K562 (cell line): ENCODE measurements around the gene SND1. TPM values are rescaled to one million over a fixed set of nuclear protein-coding genes. Genes with fewer than 3 reads are reported as not detected.

ENCODE experiments used
- ATAC-seq: fragments of 200-7000 bp; cut with Tn5 transposase; 3 replicates; pipeline ENCODE4 v1.9.1; 2020; ENCODE audit warnings: moderate library complexity
- BruUV-seq: library from RNA; stranded (reverse); fragments of 400-500 nt; replicated peaks from 2 replicates; lab custom pipeline; 2021; lab: Mats Ljungman, UMichigan
- CTCF ChIA-PET: fragments of 300-600 bp; formaldehyde crosslinking; extraction: SDS; loops from one replicate; lab custom pipeline; 2021; ENCODE audit warnings: low intra/inter-chr PET ratio; lab: Yijun Ruan, JAX
- POLR2A ChIA-PET: fragments of 300-600, 350-650 bp; sonication (Branson Sonifier 250); formaldehyde crosslinking; extraction: SDS; loops from one replicate; lab custom pipeline; 2021; ENCODE audit warnings: antibody characterized with exemption, inconsistent platforms; lab: Yijun Ruan, JAX
- DNase-seq, 4 experiments: peaks; one replicate each; pipeline versions ENCODE4 v3.0.0 to v3.0.0-alpha.2; 2011 to 2018; ENCODE audit warnings: low spot score in 3 of 4, mixed read lengths in 3 of 4; ENCODE audit errors: extremely low read depth in 1 of 4
- FAIRE-seq: peaks from 2 replicates; lab custom pipeline; 2011; peaks lifted over from hg19 to GRCh38; lab: Jason Lieb, UNC
- H2AFZ ChIP-seq: 2 replicates; pipeline ENCODE4 v1.6.0; 2011; ENCODE audit warnings: low read depth, low read length, control low read depth, inconsistent platforms
- H3K27ac ChIP-seq: fragments of 200-600 bp; 3 replicates; pipeline ENCODE4 v1.8.0; 2011; ENCODE audit warnings: low read depth, mild to moderate bottlenecking, control low read depth, inconsistent platforms, low read length, moderate library complexity, mixed read lengths; ENCODE audit errors: extremely low read depth
- H3K27me3 ChIP-seq, 2 experiments: fragments of 300-600 bp in 1 of 2; 2 replicates in 1 of 2; 3 replicates in 1 of 2; pipeline versions ENCODE4 v1.6.0 to v1.8.0; 2011; ENCODE audit warnings: inconsistent platforms in 2 of 2, low read length in 2 of 2, mild to moderate bottlenecking in 1 of 2, mixed read lengths in 1 of 2, moderate library complexity in 1 of 2; ENCODE audit not compliant: control insufficient read depth in 2 of 2, insufficient read depth in 2 of 2
- H3K36me3 ChIP-seq: fragments of 300-600 bp; 3 replicates; pipeline ENCODE4 v1.8.0; 2011; ENCODE audit warnings: mild to moderate bottlenecking, low read length, inconsistent platforms; ENCODE audit not compliant: control insufficient read depth, insufficient read depth
- H3K4me1 ChIP-seq, 2 experiments: fragments of 200-600 bp in 1 of 2; replicated peaks in 1 of 2; 2 replicates in 1 of 2; 3 replicates in 1 of 2; pipeline versions ENCODE4 v1.5.1 to v1.8.0; 2011; ENCODE audit warnings: inconsistent platforms in 2 of 2, low read length in 2 of 2, mild to moderate bottlenecking in 1 of 2, mixed read lengths in 1 of 2, moderate library complexity in 1 of 2; ENCODE audit not compliant: control insufficient read depth in 2 of 2, insufficient read depth in 2 of 2
- H3K4me2 ChIP-seq: 2 replicates; pipeline ENCODE4 v1.6.1; 2011; ENCODE audit warnings: low read length, control low read depth, inconsistent platforms, mixed read lengths; ENCODE audit not compliant: insufficient read depth
- H3K4me3 ChIP-seq: fragments of 200-600 bp; sonication (generic), shearing (Covaris generic); 2 replicates; pipeline ENCODE4 v1.5.1; 2016; ENCODE audit warnings: control low read depth, inconsistent platforms
- H3K79me2 ChIP-seq: fragments of 200-600 bp; 3 replicates; pipeline ENCODE4 v1.8.0; 2011; ENCODE audit warnings: low read length, inconsistent platforms; ENCODE audit not compliant: control insufficient read depth, insufficient read depth
- H3K9ac ChIP-seq, 2 experiments: 2 replicates each; pipeline versions ENCODE4 v1.6.0 to v1.6.1; 2011; ENCODE audit warnings: low read depth in 2 of 2, low read length in 2 of 2, control low read depth in 1 of 2, inconsistent platforms in 1 of 2, mild to moderate bottlenecking in 1 of 2, mixed read lengths in 1 of 2; ENCODE audit not compliant: insufficient read depth in 1 of 2
- H3K9me1 ChIP-seq: one replicate; pipeline ENCODE4 v1.6.0; 2011; ENCODE audit warnings: inconsistent platforms, mild to moderate bottlenecking, low read length, moderate library complexity; ENCODE audit not compliant: control insufficient read depth, insufficient read depth
- H3K9me3 ChIP-seq: replicated peaks from 2 replicates; pipeline ENCODE4 v1.5.1; 2011; ENCODE audit warnings: low read depth, low read length, inconsistent platforms; ENCODE audit not compliant: control insufficient read depth, insufficient read depth
- H4K20me1 ChIP-seq: replicated peaks from 2 replicates; pipeline ENCODE4 v1.6.1; 2011; ENCODE audit warnings: low read length, inconsistent platforms, mixed read lengths; ENCODE audit not compliant: control insufficient read depth, insufficient read depth
- GTF2E2 ChIP-seq: fragments of 200-800 bp; sonication (Bioruptor generic); IDR thresholded peaks from 2 replicates; pipeline ENCODE4 v1.6.1; 2016; ENCODE audit warnings: missing genetic modification characterization, missing compliant biosample characterization
- MAFG ChIP-seq: fragments of 450-650 bp; conservative IDR thresholded peaks from 2 replicates; pipeline ENCODE4 v1.6.1; 2016; ENCODE audit warnings: missing genetic modification characterization, missing compliant biosample characterization
- PHTF2 ChIP-seq: fragments of 250-450 bp; sonication (Bioruptor Pico); IDR thresholded peaks from 2 replicates; pipeline ENCODE4 v1.5.0; 2021; ENCODE audit warnings: mild to moderate bottlenecking
- PTBP1 ChIP-seq: fragments of 200-400 bp; formaldehyde crosslinking; IDR thresholded peaks from 2 replicates; pipeline ENCODE4 v1.6.1; 2017; ENCODE audit warnings: low read depth, low read length
- SMARCA4 ChIP-seq: fragments of 450-650 bp; IDR thresholded peaks from 2 replicates; pipeline ENCODE4 v1.6.1; 2016
- ZNF511 ChIP-seq: sonication (generic); formaldehyde crosslinking; IDR thresholded peaks from 2 replicates; pipeline ENCODE4 v1.8.0; 2022; ENCODE audit warnings: mild to moderate bottlenecking, missing genetic modification reagents
- WGBS: fragments of 100-300 bp; shearing (Covaris generic); methylation state at CpG from one replicate; pipeline ENCODE4 v1.1.6; 2016; ENCODE audit warnings: low coverage, mixed read lengths; ENCODE audit not compliant: insufficient coverage; ENCODE audit errors: missing lambda C conversion rate; 5-methylcytosine and 5-hydroxymethylcytosine counted together
- in situ Hi-C: fragments of 300-500 bp; cut with MboI; formaldehyde crosslinking; loops from 4 replicates; pipeline ENCODE4 v1.15.0; 2018; ENCODE audit warnings: inconsistent platforms, mixed read lengths
- intact Hi-C: fragments of 100-400 bp; cut with micrococcal nuclease; formaldehyde crosslinking; loops from 2 replicates; pipeline ENCODE4 v1.14.2; 2022
- polyA plus RNA-seq, 8 experiments: library from polyadenylated mRNA; depleted of rRNA in 4 of 8; stranded (reverse) in 5 of 8; unstranded in 3 of 8; fragments of >200 nt; fragmentation: Nextera tagmentation in 2 of 8; fragmentation: Illumina TruSeq in 1 of 8; extraction: Ambion mirVana in 2 of 8; extraction: Trizol in 1 of 8; gene quantifications; 2 replicates each; pipeline versions ENCODE4 v1.2.1 to v1.2.3, GENCODE V29; 2011 to 2014; ENCODE audit warnings: inconsistent platforms in 1 of 8, missing spikeins in 1 of 8
- total RNA-seq, 7 experiments: library from RNA; depleted of rRNA in 6 of 7; stranded (reverse); fragments of >200 nt in 6 of 7; fragmentation: Illumina TruSeq in 2 of 7; extraction: Trizol in 2 of 7; gene quantifications; 2 replicates each; pipeline versions ENCODE4 v1.2.1 to v1.2.3, GENCODE V29; 2011 to 2021; ENCODE audit warnings: low replicate concordance in 1 of 7
- TF ChIP-seq, protein P1 (sequence below): conservative IDR thresholded peaks from 2 replicates; pipeline ENCODE4 v1.6.1; 2011; ENCODE audit warnings: low read depth, mild to moderate bottlenecking, low read length; ENCODE audit not compliant: control insufficient read depth
- TF ChIP-seq, protein P2 (sequence below): fragments of 250-450 bp; sonication (Bioruptor Pico); IDR thresholded peaks from 2 replicates; pipeline ENCODE4 v1.5.0; 2021

The SND1 gene
- total and polyA plus RNA-seq, 9 of the 15 experiments (the other 6 are each of a cell fraction or from before 2014, with no cell fraction given): 46.5 to 307 (median 191) TPM

DNA sequence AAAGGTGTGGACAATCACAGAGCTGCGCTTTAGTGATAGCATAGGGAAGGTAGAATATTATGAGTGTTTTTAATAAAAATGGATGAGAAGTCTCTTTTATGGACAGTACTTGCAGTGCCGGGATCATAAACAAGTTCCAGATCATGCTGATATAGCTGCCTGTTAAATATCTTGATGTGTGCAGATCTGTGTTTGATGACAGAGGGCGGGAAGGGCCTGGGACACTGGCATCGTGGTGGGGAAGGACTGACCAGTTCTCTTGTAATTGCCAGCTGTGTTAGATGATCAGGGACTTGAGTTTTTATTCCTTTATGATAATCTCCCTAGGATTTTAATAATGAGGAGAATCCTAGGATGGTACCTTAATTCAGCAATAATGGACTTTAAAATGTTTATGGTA is 14.6 kb downstream of the SND1 start:
- no peak overlapping the region for H3K4me3 ChIP-seq
- POLR2A ChIA-PET: interaction anchor here (0.6 to 2.6 kb wide), 9 partner anchors 9 to 192 kb away, joined by 3 to 17 read pairs (median 4); partner anchors contain the start of gene SND1
- H2AFZ ChIP-seq: no peak overlapping the region
- CTCF ChIA-PET: no interaction called here
- H3K4me1 ChIP-seq: no peaks in the 10 kb centered on the region
- TF ChIP-seq PTBP1 (no peak), MAFG (tag) (no peak), GTF2E2 (tag) (no peak), PHTF2 (CRISPR knock-in tag) (no peak), ZNF511 (CRISPR knock-in tag) (no peak), SMARCA4 (no peak)
- TF ChIP-seq, protein P1, sequence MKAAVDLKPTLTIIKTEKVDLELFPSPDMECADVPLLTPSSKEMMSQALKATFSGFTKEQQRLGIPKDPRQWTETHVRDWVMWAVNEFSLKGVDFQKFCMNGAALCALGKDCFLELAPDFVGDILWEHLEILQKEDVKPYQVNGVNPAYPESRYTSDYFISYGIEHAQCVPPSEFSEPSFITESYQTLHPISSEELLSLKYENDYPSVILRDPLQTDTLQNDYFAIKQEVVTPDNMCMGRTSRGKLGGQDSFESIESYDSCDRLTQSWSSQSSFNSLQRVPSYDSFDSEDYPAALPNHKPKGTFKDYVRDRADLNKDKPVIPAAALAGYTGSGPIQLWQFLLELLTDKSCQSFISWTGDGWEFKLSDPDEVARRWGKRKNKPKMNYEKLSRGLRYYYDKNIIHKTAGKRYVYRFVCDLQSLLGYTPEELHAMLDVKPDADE: no peak
- TF ChIP-seq, protein P2, sequence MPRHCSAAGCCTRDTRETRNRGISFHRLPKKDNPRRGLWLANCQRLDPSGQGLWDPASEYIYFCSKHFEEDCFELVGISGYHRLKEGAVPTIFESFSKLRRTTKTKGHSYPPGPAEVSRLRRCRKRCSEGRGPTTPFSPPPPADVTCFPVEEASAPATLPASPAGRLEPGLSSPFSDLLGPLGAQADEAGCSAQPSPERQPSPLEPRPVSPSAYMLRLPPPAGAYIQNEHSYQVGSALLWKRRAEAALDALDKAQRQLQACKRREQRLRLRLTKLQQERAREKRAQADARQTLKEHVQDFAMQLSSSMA (CRISPR knock-in tag): no peak
- H3K9me1 ChIP-seq: no peaks in the 10 kb centered on the region
- peaks cover 88% of the 10 kb centered on the region; the same call in 2 of the 3 replicates for H3K36me3 ChIP-seq
- H3K79me2 ChIP-seq: peaks cover 98% of the 10 kb centered on the region
- in situ Hi-C loops: no loop called here
- DNase-seq (no peak), FAIRE-seq (no peak), ATAC-seq (no peak)
- 76% methylated on average over 4 of the region's 4 CpGs for WGBS
- no peaks in the 10 kb centered on the region for H3K9me3 ChIP-seq
- no peak overlapping the region for H3K9ac ChIP-seq
- no peak overlapping the region for H3K27ac ChIP-seq
- intact Hi-C loops: no loop called here
- H3K27me3 ChIP-seq: no peaks in the 10 kb centered on the region
- BruUV-seq: no TSS peak
- peaks cover 64% of the 10 kb centered on the region for H4K20me1 ChIP-seq
- no peak overlapping the region for H3K4me2 ChIP-seq
